ENCODE data around the gene ETV5.

DNA sequence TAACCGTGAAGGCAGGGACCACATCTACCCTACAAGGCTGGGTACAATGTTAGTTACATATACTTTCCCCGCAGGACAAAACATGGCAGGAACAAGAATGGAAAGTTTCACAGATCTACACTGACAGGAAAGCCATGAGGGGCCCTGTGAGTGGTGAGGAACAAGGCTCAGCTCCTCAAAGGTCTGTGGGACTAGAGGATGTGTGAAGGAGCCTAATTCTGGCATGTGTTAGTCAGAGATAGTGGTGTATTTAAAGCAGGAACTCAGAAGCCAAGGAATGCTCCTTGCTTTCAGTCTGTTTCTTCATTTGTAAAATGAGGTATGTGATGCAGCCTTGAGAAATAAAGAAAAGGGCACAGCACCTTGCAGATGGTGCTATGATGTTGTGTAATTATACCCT is 25.1 kb downstream of the ETV5 start:
- no peak for TF ChIP-seq ZNF8 (CRISPR knock-in tag; IDR thresholded peaks at IDR 0.05)
- TF ChIP-seq BACH2 (CRISPR knock-in tag; IDR thresholded peaks at IDR 0.05; ENCODE audit: borderline replicate concordance) = no peak
- TF ChIP-seq ZFP30 (CRISPR knock-in tag; IDR thresholded peaks at IDR 0.05) = no peak
- TF ChIP-seq GLIS3 (CRISPR knock-in tag; IDR thresholded peaks at IDR 0.05) = no peak
- TF ChIP-seq, protein P1, sequence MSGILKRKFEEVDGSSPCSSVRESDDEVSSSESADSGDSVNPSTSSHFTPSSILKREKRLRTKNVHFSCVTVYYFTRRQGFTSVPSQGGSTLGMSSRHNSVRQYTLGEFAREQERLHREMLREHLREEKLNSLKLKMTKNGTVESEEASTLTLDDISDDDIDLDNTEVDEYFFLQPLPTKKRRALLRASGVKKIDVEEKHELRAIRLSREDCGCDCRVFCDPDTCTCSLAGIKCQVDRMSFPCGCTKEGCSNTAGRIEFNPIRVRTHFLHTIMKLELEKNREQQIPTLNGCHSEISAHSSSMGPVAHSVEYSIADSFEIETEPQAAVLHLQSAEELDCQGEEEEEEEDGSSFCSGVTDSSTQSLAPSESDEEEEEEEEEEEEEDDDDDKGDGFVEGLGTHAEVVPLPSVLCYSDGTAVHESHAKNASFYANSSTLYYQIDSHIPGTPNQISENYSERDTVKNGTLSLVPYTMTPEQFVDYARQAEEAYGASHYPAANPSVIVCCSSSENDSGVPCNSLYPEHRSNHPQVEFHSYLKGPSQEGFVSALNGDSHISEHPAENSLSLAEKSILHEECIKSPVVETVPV (CRISPR knock-in tag; IDR thresholded peaks at IDR 0.05) = no peak
- no peak for TF ChIP-seq ZC3H10 (CRISPR knock-in tag; IDR thresholded peaks at IDR 0.05)
- TF ChIP-seq TCF4 (CRISPR knock-in tag; IDR thresholded peaks at IDR 0.05; ENCODE audit: borderline replicate concordance) = no peak
